ENCODE measurements around the gene CDH16. TPM values are rescaled to one million over a fixed set of nuclear protein-coding genes. Genes with fewer than 3 reads are reported as not detected.
A peak's percentile ranks its signal among the peaks of the same experiment; 100 is the strongest.

Gene CDH16
- total and polyA plus RNA-seq, 2 of the 13 experiments (the other 11 are each of a cell fraction or from before 2014, with no cell fraction given): 2.7 to 3.9 TPM

GRCh38 chr16:66880288-66881013 is 38.2 kb downstream of the CDH16 start, which contains the start of gene PDP2 (continued):
- peak; percentile 61 for TF ChIP-seq BRD4 (CRISPR knock-in tag; IDR thresholded peaks at IDR 0.05)
- no peak for TF ChIP-seq TCF7 (IDR thresholded peaks at IDR 0.05; ENCODE audit: low read depth)
- no peak for TF ChIP-seq HOMEZ (CRISPR knock-in tag; IDR thresholded peaks at IDR 0.05; ENCODE audit: low read depth)
- peak; percentile 99 for TF ChIP-seq NR0B2 (CRISPR knock-in tag; IDR thresholded peaks at IDR 0.05)
- TF ChIP-seq SNAPC4 (CRISPR knock-in tag; IDR thresholded peaks at IDR 0.05): peak; percentile 94
- TF ChIP-seq PAXIP1 (CRISPR knock-in tag; conservative IDR thresholded peaks at IDR 0.05): peak; percentile 57
- no peak for TF ChIP-seq MED8 (CRISPR knock-in tag; IDR thresholded peaks at IDR 0.05; ENCODE audit: insufficient replicate concordance)
- peak; percentile 74 for TF ChIP-seq ZNF264 (CRISPR knock-in tag; IDR thresholded peaks at IDR 0.05)
- no peak; the same call in 1 of the 2 replicates for TF ChIP-seq GATAD1 (CRISPR knock-in tag; IDR thresholded peaks at IDR 0.05)
- TF ChIP-seq FOXA3 (CRISPR knock-in tag; IDR thresholded peaks at IDR 0.05): peak; percentile 36; the same call in 1 of the 2 replicates
- peak; percentile 92 for TF ChIP-seq IRF1 (CRISPR knock-in tag; IDR thresholded peaks at IDR 0.05; ENCODE audit: low read depth)
- TF ChIP-seq NR2F2 (IDR thresholded peaks at IDR 0.05; ENCODE audit: borderline replicate concordance, low read depth): no peak; the same call in 1 of the 2 replicates
- peak; percentile 92 for TF ChIP-seq ZFP1 (CRISPR knock-in tag; IDR thresholded peaks at IDR 0.05)
- no peak for TF ChIP-seq ATF1 (CRISPR knock-in tag; IDR thresholded peaks at IDR 0.05)
- TF ChIP-seq HOXD1 (CRISPR knock-in tag; IDR thresholded peaks at IDR 0.05): peak; percentile 73; the same call in 1 of the 2 replicates
- TF ChIP-seq ZNF614 (CRISPR knock-in tag; IDR thresholded peaks at IDR 0.05; ENCODE audit: borderline replicate concordance): peak; percentile 88; the same call in 1 of the 2 replicates

Data from HepG2 (cell line).